H9 (cell line): Measurements from ENCODE around the gene MORC1. TPM values are rescaled to one million over a fixed set of nuclear protein-coding genes. Genes with fewer than 3 reads are reported as not detected.

Experiments
- DNase-seq: peaks from one replicate; pipeline ENCODE4 v3.0.0-alpha.2; 2017
- H2AFZ ChIP-seq: one replicate; pipeline ENCODE4 v1.6.1; 2013; ENCODE audit warnings: mild to moderate bottlenecking, low read length, control low read depth, moderate library complexity
- H2AK5ac ChIP-seq: 2 replicates; pipeline ENCODE4 v1.6.1; 2013; ENCODE audit warnings: low read length, control low read depth, mixed read lengths; ENCODE audit not compliant: insufficient read length
- H2BK120ac ChIP-seq: one replicate; pipeline ENCODE4 v1.6.1; 2013; ENCODE audit warnings: low read depth, mild to moderate bottlenecking, low read length, control low read depth, inconsistent platforms; ENCODE audit not compliant: poor library complexity, severe bottlenecking
- H2BK12ac ChIP-seq: 2 replicates; pipeline ENCODE4 v1.6.1; 2013; ENCODE audit warnings: low read length, control low read depth, mixed read lengths, low read depth; ENCODE audit not compliant: insufficient read length
- H2BK15ac ChIP-seq: 2 replicates; pipeline ENCODE4 v1.6.1; 2013; ENCODE audit warnings: low read depth, low read length, control low read depth
- H2BK20ac ChIP-seq: one replicate; pipeline ENCODE4 v1.6.1; 2013; ENCODE audit warnings: low read depth, mild to moderate bottlenecking, low read length, control low read depth, inconsistent platforms; ENCODE audit not compliant: poor library complexity, severe bottlenecking
- H2BK5ac ChIP-seq: 2 replicates; pipeline ENCODE4 v1.6.1; 2013; ENCODE audit warnings: low read length, control low read depth, mixed read lengths; ENCODE audit not compliant: insufficient read length
- H3K14ac ChIP-seq: 2 replicates; pipeline ENCODE4 v1.6.1; 2013; ENCODE audit warnings: low read length, control low read depth; ENCODE audit not compliant: insufficient read depth
- H3K18ac ChIP-seq: 2 replicates; pipeline ENCODE4 v1.6.1; 2013; ENCODE audit warnings: low read depth, mild to moderate bottlenecking, mixed read lengths, low read length, control low read depth; ENCODE audit not compliant: insufficient read length
- H3K23ac ChIP-seq: 2 replicates; pipeline ENCODE4 v1.6.1; 2013; ENCODE audit warnings: low read length, control low read depth, mixed read lengths, low read depth; ENCODE audit not compliant: insufficient read length
- H3K23me2 ChIP-seq: 2 replicates; pipeline ENCODE4 v1.6.1; 2013; ENCODE audit warnings: low read depth, mild to moderate bottlenecking, mixed read lengths, low read length, control low read depth; ENCODE audit not compliant: insufficient read length, poor library complexity, severe bottlenecking
- H3K27ac ChIP-seq: 2 replicates; pipeline ENCODE4 v1.5.1; 2013; ENCODE audit warnings: low read length, control low read depth, mixed read lengths, low read depth; ENCODE audit not compliant: insufficient read length
- H3K27me3 ChIP-seq: 2 replicates; pipeline ENCODE4 v1.6.1; 2013; ENCODE audit warnings: low read length, control low read depth, inconsistent platforms; ENCODE audit not compliant: insufficient read depth
- H3K4ac ChIP-seq: 2 replicates; pipeline ENCODE4 v1.6.1; 2013; ENCODE audit warnings: low read depth, mild to moderate bottlenecking, control low read depth, inconsistent platforms, low read length, moderate library complexity
- H3K4me1 ChIP-seq: 2 replicates; pipeline ENCODE4 v1.6.1; 2013; ENCODE audit warnings: low read length, control low read depth, inconsistent platforms; ENCODE audit not compliant: insufficient read depth
- H3K4me2 ChIP-seq: 2 replicates; pipeline ENCODE4 v1.6.1; 2013; ENCODE audit warnings: low read length, control low read depth, mixed read lengths; ENCODE audit not compliant: insufficient read length, insufficient read depth
- H3K56ac ChIP-seq: 2 replicates; pipeline ENCODE4 v1.6.1; 2013; ENCODE audit warnings: low read depth, mild to moderate bottlenecking, mixed read lengths, low read length, control low read depth; ENCODE audit not compliant: insufficient read length
- H3K79me1 ChIP-seq: 2 replicates; pipeline ENCODE4 v1.6.1; 2013; ENCODE audit warnings: low read depth, mild to moderate bottlenecking, moderate library complexity, low read length, control low read depth, inconsistent platforms; ENCODE audit not compliant: insufficient read depth, poor library complexity, severe bottlenecking
- H3K79me2 ChIP-seq: 2 replicates; pipeline ENCODE4 v1.6.1; 2013; ENCODE audit warnings: low read length, control low read depth, inconsistent platforms; ENCODE audit not compliant: insufficient read depth
- H3K9ac ChIP-seq: 2 replicates; pipeline ENCODE4 v1.6.1; 2013; ENCODE audit warnings: low read length, control low read depth, mixed read lengths; ENCODE audit not compliant: insufficient read length; ENCODE audit errors: extremely low read depth
- H3K9me3 ChIP-seq: one replicate; pipeline ENCODE4 v1.6.1; 2013; ENCODE audit warnings: low read depth, low read length, inconsistent platforms; ENCODE audit not compliant: control insufficient read depth
- H3T11ph ChIP-seq: one replicate; pipeline ENCODE4 v1.6.1; 2013; ENCODE audit warnings: mild to moderate bottlenecking, low read length, control low read depth, inconsistent platforms
- H4K20me1 ChIP-seq: one replicate; pipeline ENCODE4 v1.6.1; 2013; ENCODE audit not compliant: control insufficient read depth, insufficient read length, insufficient read depth
- H4K5ac ChIP-seq: 2 replicates; pipeline ENCODE4 v1.6.1; 2013; ENCODE audit warnings: low read depth, mild to moderate bottlenecking, mixed read lengths, low read length, control low read depth; ENCODE audit not compliant: insufficient read length
- H4K8ac ChIP-seq: replicated peaks from 2 replicates; pipeline ENCODE4 v1.6.1; 2013; ENCODE audit warnings: low read length, control low read depth, mixed read lengths, low read depth; ENCODE audit not compliant: insufficient read length
- H4K91ac ChIP-seq: 2 replicates; pipeline ENCODE4 v1.6.1; 2013; ENCODE audit warnings: low read depth, mild to moderate bottlenecking, moderate library complexity, mixed read lengths, low read length, control low read depth; ENCODE audit not compliant: insufficient read length
- H3K27ac Mint-ChIP-seq, 3 experiments: 2 replicates in 2 of 3; 3 replicates in 1 of 3; pipeline ENCODE4 v1.8.0; 2020 to 2021; ENCODE audit warnings: mixed read lengths in 3 of 3, mild to moderate bottlenecking in 1 of 3, moderate library complexity in 1 of 3
- H3K27me3 Mint-ChIP-seq: 2 replicates; pipeline ENCODE4 v1.8.0; 2021; ENCODE audit warnings: low read depth, mild to moderate bottlenecking, moderate library complexity, mixed read lengths
- H3K36me3 Mint-ChIP-seq, 3 experiments: 2 replicates in 2 of 3; 3 replicates in 1 of 3; pipeline ENCODE4 v1.8.0; 2020 to 2021; ENCODE audit warnings: low read depth in 3 of 3, mixed read lengths in 3 of 3; ENCODE audit not compliant: insufficient read depth in 1 of 3
- H3K4me1 Mint-ChIP-seq, 2 experiments: 2 replicates each; pipeline ENCODE4 v1.8.0; 2020; ENCODE audit warnings: mixed read lengths in 2 of 2
- H3K4me3 Mint-ChIP-seq, 2 experiments: 2 replicates in 1 of 2; 3 replicates in 1 of 2; pipeline ENCODE4 v1.8.0; 2020 to 2021; ENCODE audit warnings: mild to moderate bottlenecking in 2 of 2, mixed read lengths in 2 of 2, moderate library complexity in 1 of 2
- H3K9me3 Mint-ChIP-seq, 2 experiments: 2 replicates in 1 of 2; 3 replicates in 1 of 2; pipeline ENCODE4 v1.8.0; 2020; ENCODE audit warnings: mild to moderate bottlenecking in 2 of 2, mixed read lengths in 2 of 2, moderate library complexity in 1 of 2
- WGBS: extraction: QIAGEN DNeasy Blood & Tissue Kit; methylation state at CpG from one replicate; pipeline ENCODE4 v1.1.7; 2013; ENCODE audit warnings: missing lambda C conversion rate, low lambda C conversion rate, mixed read lengths; ENCODE audit not compliant: insufficient read length; ENCODE audit errors: extremely low coverage; 5-methylcytosine and 5-hydroxymethylcytosine counted together
- total RNA-seq: library from RNA; stranded (reverse); gene quantifications from 2 replicates; pipeline ENCODE4 v1.2.1, GENCODE V29; 2021
- TF ChIP-seq, protein P1 (sequence below): fragments of 200-600 bp; sonication (generic); conservative IDR thresholded peaks from 3 replicates; pipeline ENCODE4 v1.8.0; 2021; ENCODE audit warnings: antibody characterized with exemption, mild to moderate bottlenecking

The MORC1 gene
- total RNA-seq, 1 experiment from 2014 or later = not detected

DNA sequence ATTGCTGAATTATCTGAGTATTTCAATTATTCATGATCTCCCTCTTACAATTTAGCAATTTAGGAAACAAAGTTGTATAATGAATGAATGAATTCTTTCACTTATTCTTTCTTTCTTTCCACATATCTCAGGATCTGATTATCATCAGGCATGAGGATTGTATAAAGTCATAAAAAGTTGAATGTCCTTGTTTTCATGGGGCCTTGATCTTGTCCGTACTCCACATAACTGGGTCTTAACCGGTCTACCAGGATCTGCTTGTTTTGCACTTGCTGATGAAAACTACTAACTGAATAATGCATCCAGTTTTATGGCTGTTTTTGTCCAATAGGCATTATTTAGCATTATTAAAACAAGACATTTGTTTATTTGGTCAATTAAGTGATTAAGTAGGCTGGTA is 31.1 kb upstream of the MORC1 start:
- no CpG with 5 or more reads among the region's 2 CpGs for WGBS

More for the DNA sequence above, 31.1 kb upstream of the MORC1 start:
- Histone ChIP-seq H2BK20ac (no peak overlapping the region), H2BK12ac (no peak overlapping the region), H2BK120ac (no peak overlapping the region), H3K23ac (no peak overlapping the region), H3K14ac (no peak overlapping the region), H2AK5ac (no peak overlapping the region), H4K5ac (no peak overlapping the region), H3K9ac (no peak overlapping the region), H3K9me3 (no peaks in the 10 kb centered on the region), H3K56ac (no peak overlapping the region), H3K4me2 (no peak overlapping the region), H3T11ph (no peak overlapping the region), H3K18ac (no peak overlapping the region), H2BK15ac (no peak overlapping the region), H3K27ac (no peak overlapping the region), H3K27me3 (no peaks in the 10 kb centered on the region), H3K79me2 (no peaks in the 10 kb centered on the region), H2BK5ac (no peak overlapping the region), H2AFZ (no peak overlapping the region), H3K79me1 (no peaks in the 10 kb centered on the region), H3K23me2 (no peaks in the 10 kb centered on the region), H3K4me1 (no peaks in the 10 kb centered on the region; the same call in 1 of the 2 replicates), H4K91ac (no peak overlapping the region), H4K8ac (no peak overlapping the region), H3K4ac (no peak overlapping the region), H4K20me1 (no peaks in the 10 kb centered on the region)
- Mint-ChIP-seq H3K36me3 (no peaks in the 10 kb centered on the region), H3K27me3 (no peaks in the 10 kb centered on the region), H3K9me3 (no peaks in the 10 kb centered on the region), H3K4me1 (peaks cover 5 to 12% of the 10 kb centered on the region in 2 experiments), H3K27ac (no peak overlapping the region), H3K4me3 (no peak overlapping the region)
- DNase-seq = no peak
- TF ChIP-seq, protein P1, sequence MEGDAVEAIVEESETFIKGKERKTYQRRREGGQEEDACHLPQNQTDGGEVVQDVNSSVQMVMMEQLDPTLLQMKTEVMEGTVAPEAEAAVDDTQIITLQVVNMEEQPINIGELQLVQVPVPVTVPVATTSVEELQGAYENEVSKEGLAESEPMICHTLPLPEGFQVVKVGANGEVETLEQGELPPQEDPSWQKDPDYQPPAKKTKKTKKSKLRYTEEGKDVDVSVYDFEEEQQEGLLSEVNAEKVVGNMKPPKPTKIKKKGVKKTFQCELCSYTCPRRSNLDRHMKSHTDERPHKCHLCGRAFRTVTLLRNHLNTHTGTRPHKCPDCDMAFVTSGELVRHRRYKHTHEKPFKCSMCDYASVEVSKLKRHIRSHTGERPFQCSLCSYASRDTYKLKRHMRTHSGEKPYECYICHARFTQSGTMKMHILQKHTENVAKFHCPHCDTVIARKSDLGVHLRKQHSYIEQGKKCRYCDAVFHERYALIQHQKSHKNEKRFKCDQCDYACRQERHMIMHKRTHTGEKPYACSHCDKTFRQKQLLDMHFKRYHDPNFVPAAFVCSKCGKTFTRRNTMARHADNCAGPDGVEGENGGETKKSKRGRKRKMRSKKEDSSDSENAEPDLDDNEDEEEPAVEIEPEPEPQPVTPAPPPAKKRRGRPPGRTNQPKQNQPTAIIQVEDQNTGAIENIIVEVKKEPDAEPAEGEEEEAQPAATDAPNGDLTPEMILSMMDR = no peak
